CD4-positive, CD25-positive, alpha-beta regulatory T cell (primary cell): ENCODE results near the gene ACAP2. TPM values are rescaled to one million over a fixed set of nuclear protein-coding genes. Genes with fewer than 3 reads are reported as not detected.
A peak's percentile ranks its signal among the peaks of the same experiment; 100 is the strongest.
"Not testable (repeated sequence)": the region's sequence is repeated elsewhere in the genome, so short reads cannot be mapped to it uniquely, and the experiment has no call there.

Experiments
- ATAC-seq, 2 donors: fragments of 150-1000 bp; cut with Tn5 transposase; one replicate each; pipeline ENCODE4 v1.10.0; 2021; ENCODE audit warnings: low read depth in 2 of 2, moderate number of reproducible peaks in 2 of 2, moderate library complexity in 1 of 2
- DNase-seq, 3 donors: peaks; one replicate each; pipeline versions ENCODE4 v3.0.0 to v3.0.0-alpha.2; 2012 to 2022; ENCODE audit warnings: mixed read lengths in 1 of 3
- H3K27ac ChIP-seq: one replicate; pipeline ENCODE4 v1.7.0; 2013; ENCODE audit warnings: mild to moderate bottlenecking, low read length; ENCODE audit not compliant: insufficient read depth, poor library complexity, severe bottlenecking
- H3K27me3 ChIP-seq: one replicate; pipeline ENCODE4 v1.7.0; 2013; ENCODE audit warnings: low read length; ENCODE audit not compliant: control insufficient read depth, insufficient read depth
- H3K36me3 ChIP-seq: one replicate; pipeline ENCODE4 v1.7.0; 2013; ENCODE audit warnings: mild to moderate bottlenecking, low read length, moderate library complexity; ENCODE audit not compliant: control insufficient read depth, insufficient read depth
- H3K4me1 ChIP-seq: 2 replicates; pipeline ENCODE4 v1.7.0; 2013; ENCODE audit warnings: mild to moderate bottlenecking, low read length; ENCODE audit not compliant: insufficient read depth, control insufficient read depth, poor library complexity, severe bottlenecking
- H3K4me3 ChIP-seq: one replicate; pipeline ENCODE4 v1.7.0; 2013; ENCODE audit warnings: low read depth, mild to moderate bottlenecking, low read length, moderate library complexity
- H3K9me3 ChIP-seq, 2 experiments: 1 replicate in 1 of 2; 2 replicates in 1 of 2; pipeline ENCODE4 v1.7.0; 2013; ENCODE audit warnings: low read length in 2 of 2, mild to moderate bottlenecking in 1 of 2, moderate library complexity in 1 of 2; ENCODE audit not compliant: control insufficient read depth in 2 of 2
- H3K27ac Mint-ChIP-seq, 3 donors: one replicate each; pipeline ENCODE4 v1.8.0; 2020 to 2022; ENCODE audit warnings: mild to moderate bottlenecking in 3 of 3, mixed read lengths in 3 of 3, moderate library complexity in 2 of 3
- H3K27me3 Mint-ChIP-seq: one replicate; pipeline ENCODE4 v1.8.0; 2022; ENCODE audit warnings: mild to moderate bottlenecking, mixed read lengths
- H3K36me3 Mint-ChIP-seq: one replicate; pipeline ENCODE4 v1.8.0; 2020; ENCODE audit warnings: mixed read lengths
- H3K4me1 Mint-ChIP-seq, 4 donors: one replicate each; pipeline ENCODE4 v1.8.0; 2020 to 2022; ENCODE audit warnings: mixed read lengths in 4 of 4, mild to moderate bottlenecking in 1 of 4
- H3K4me3 Mint-ChIP-seq, 4 donors: one replicate each; pipeline ENCODE4 v1.8.0; 2020 to 2022; ENCODE audit warnings: mild to moderate bottlenecking in 4 of 4, mixed read lengths in 4 of 4, moderate library complexity in 3 of 4
- H3K9me3 Mint-ChIP-seq, 7 donors: one replicate each; pipeline ENCODE4 v1.8.0; 2020 to 2022; ENCODE audit warnings: mixed read lengths in 7 of 7, mild to moderate bottlenecking in 3 of 7, moderate library complexity in 2 of 7
- polyA plus RNA-seq, 4 donors: library from polyadenylated mRNA; unstranded; fragments of 300-500 nt; fragmentation: Illumina TruSeq; gene quantifications; one replicate each; pipeline ENCODE4 v1.2.3, GENCODE V29; 2021
- total RNA-seq: library from RNA; stranded (reverse); gene quantifications from one replicate; pipeline ENCODE4 v1.2.3, GENCODE V29; 2022

ACAP2 gene
- total RNA-seq (121 TPM), polyA plus RNA-seq (10 to 100 TPM; 36.9 to 59.2 (median 48.5) TPM)

GRCh38 chr3:195442573-195443390 is at the start of gene ACAP2:
Gene ACAP2, minus strand, starts transcription at chr3:195443020. Its CDS starts 173 bp downstream, at chr3:195442847.
- H3K27me3 Mint-ChIP-seq, result no peaks in the 10 kb centered on the region
- H3K36me3 Mint-ChIP-seq, result peaks cover 4% of the 10 kb centered on the region
- Histone ChIP-seq H3K4me3 (peak within 1 kb of the TSS; percentile 87), H3K4me1 (peaks cover 33% of the 10 kb centered on the region), H3K36me3 (no peaks in the 10 kb centered on the region), H3K9me3 (no peaks in the 10 kb centered on the region), H3K27ac (peak within 1 kb of the TSS; percentile 87), H3K27me3 (no peaks in the 10 kb centered on the region)
- ATAC-seq (peak; percentile 95 to 97), DNase-seq (peak; percentile 97 to 100 (median 99))
- H3K9me3 Mint-ChIP-seq, result peaks cover 0 to 3% (median 0%) of the 10 kb centered on the region in 7 donors
- H3K4me3 Mint-ChIP-seq, result peak within 1 kb of the TSS; percentile 96 to 99 (median 97)
- peak within 1 kb of the TSS; percentile 88 to 94 (median 93) for H3K27ac Mint-ChIP-seq
- H3K4me1 Mint-ChIP-seq, result peaks cover 33 to 59% (median 45%) of the 10 kb centered on the region in 4 donors

- H3K36me3 Mint-ChIP-seq, result no peaks in the 10 kb centered on the region
- Histone ChIP-seq H3K27me3 (no peaks in the 10 kb centered on the region), H3K4me3 (no peak overlapping the region), H3K9me3 (no peaks in the 10 kb centered on the region), H3K27ac (no peak overlapping the region), H3K36me3 (no peaks in the 10 kb centered on the region), H3K4me1 (no peaks in the 10 kb centered on the region)
- peaks cover 21% of the 10 kb centered on the region for H3K27me3 Mint-ChIP-seq
- H3K27ac Mint-ChIP-seq, result no peak overlapping the region
- ATAC-seq (no peak), DNase-seq (no peak)
- H3K4me3 Mint-ChIP-seq, result no peak overlapping the region
- peaks cover 0 to 2% (median 0%) of the 10 kb centered on the region in 7 donors for H3K9me3 Mint-ChIP-seq
- peaks cover 0 to 5% (median 0%) of the 10 kb centered on the region in 4 donors for H3K4me1 Mint-ChIP-seq
Observed at GRCh38 chr3:195475614-195476013, 32.8 kb upstream of the ACAP2 start.

- H3K27me3 ChIP-seq, H3K4me3 Mint-ChIP-seq, H3K4me1 Mint-ChIP-seq, H3K9me3 Mint-ChIP-seq, H3K4me3 ChIP-seq, DNase-seq, ATAC-seq, H3K4me1 ChIP-seq, H3K36me3 ChIP-seq, H3K27ac Mint-ChIP-seq, H3K27ac ChIP-seq, H3K9me3 ChIP-seq, H3K36me3 Mint-ChIP-seq: not testable (repeated sequence)
- peaks cover 21% of the 10 kb centered on the region for H3K27me3 Mint-ChIP-seq
Observed at GRCh38 chr3:195475116-195475515, 32.3 kb upstream of the ACAP2 start.

GRCh38 chr3:195468841-195469240 is 26.0 kb upstream of the ACAP2 start:
- Mint-ChIP-seq H3K36me3 (peaks cover 9% of the 10 kb centered on the region), H3K9me3 (peaks cover 0 to 17% (median 9%) of the 10 kb centered on the region in 7 donors), H3K4me1 (peaks cover 0 to 12% (median 6%) of the 10 kb centered on the region in 4 donors), H3K27me3 (peaks cover 6% of the 10 kb centered on the region), H3K27ac (no peak overlapping the region), H3K4me3 (no peak overlapping the region)
- Histone ChIP-seq H3K36me3 (no peaks in the 10 kb centered on the region), H3K9me3 (peaks cover 10 to 14% of the 10 kb centered on the region in 2 experiments), H3K4me1 (no peaks in the 10 kb centered on the region), H3K27ac (no peak overlapping the region), H3K27me3 (no peaks in the 10 kb centered on the region), H3K4me3 (no peak overlapping the region)
- no peak for DNase-seq
- ATAC-seq, result no peak

GRCh38 chr3:195468391-195468776 is 25.6 kb upstream of the ACAP2 start:
- DNase-seq, result no peak
- ATAC-seq, result no peak
- H3K36me3 Mint-ChIP-seq, result peaks cover 9% of the 10 kb centered on the region

GRCh38 chr3:195467641-195468390 is 25.0 kb upstream of the ACAP2 start:
- Histone ChIP-seq H3K4me1 (no peaks in the 10 kb centered on the region), H3K4me3 (no peak overlapping the region), H3K36me3 (no peaks in the 10 kb centered on the region), H3K27me3 (no peaks in the 10 kb centered on the region), H3K9me3 (peaks cover 10 to 14% of the 10 kb centered on the region in 2 experiments), H3K27ac (no peak overlapping the region)
- peak in 1 of 3 donors; percentile 30 for DNase-seq
- H3K27ac Mint-ChIP-seq, result peak overlapping the region in 2 of 3 donors; percentile 29 to 72
- H3K27me3 Mint-ChIP-seq, result peaks cover 6% of the 10 kb centered on the region
- ATAC-seq, result peak; percentile 37 to 67
- H3K36me3 Mint-ChIP-seq, result peaks cover 9% of the 10 kb centered on the region
- H3K4me3 Mint-ChIP-seq, result no peak overlapping the region
- H3K9me3 Mint-ChIP-seq, result peaks cover 0 to 17% (median 9%) of the 10 kb centered on the region in 7 donors
- H3K4me1 Mint-ChIP-seq, result peaks cover 0 to 12% (median 6%) of the 10 kb centered on the region in 4 donors

More at GRCh38 chr3:195468391-195468776, 25.6 kb upstream of the ACAP2 start:
- H3K36me3 ChIP-seq, result no peaks in the 10 kb centered on the region
- peak overlapping the region in 2 of 3 donors; percentile 29 to 72 for H3K27ac Mint-ChIP-seq
- no peaks in the 10 kb centered on the region for H3K27me3 ChIP-seq
- no peaks in the 10 kb centered on the region for H3K4me1 ChIP-seq
- H3K4me1 Mint-ChIP-seq, result peaks cover 0 to 12% (median 6%) of the 10 kb centered on the region in 4 donors
- H3K9me3 Mint-ChIP-seq, result peaks cover 0 to 17% (median 9%) of the 10 kb centered on the region in 7 donors
- H3K4me3 ChIP-seq, result no peak overlapping the region
- peaks cover 6% of the 10 kb centered on the region for H3K27me3 Mint-ChIP-seq
- H3K4me3 Mint-ChIP-seq, result no peak overlapping the region
- no peak overlapping the region for H3K27ac ChIP-seq
- peaks cover 10 to 14% of the 10 kb centered on the region in 2 experiments for H3K9me3 ChIP-seq

- Mint-ChIP-seq H3K27me3 (no peaks in the 10 kb centered on the region), H3K4me3 (no peak overlapping the region), H3K36me3 (peaks cover 9% of the 10 kb centered on the region), H3K27ac (no peak overlapping the region), H3K9me3 (peaks cover 0 to 17% (median 9%) of the 10 kb centered on the region in 7 donors), H3K4me1 (peaks cover 0 to 7% (median 6%) of the 10 kb centered on the region in 4 donors)
- H3K4me1 ChIP-seq, result no peaks in the 10 kb centered on the region
- H3K4me3 ChIP-seq, result no peak overlapping the region
- no peaks in the 10 kb centered on the region for H3K27me3 ChIP-seq
- no peak overlapping the region for H3K27ac ChIP-seq
- ATAC-seq (no peak), DNase-seq (no peak)
- no peaks in the 10 kb centered on the region for H3K36me3 ChIP-seq
- H3K9me3 ChIP-seq, result peaks cover 10 to 14% of the 10 kb centered on the region in 2 experiments
Observed at GRCh38 chr3:195466251-195466650, 23.4 kb upstream of the ACAP2 start.
